ENCODE measurements around the gene NPC2.
A peak's percentile ranks its signal among the peaks of the same experiment; 100 is the strongest.
"Not testable (repeated sequence)": the region's sequence is repeated elsewhere in the genome, so short reads cannot be mapped to it uniquely, and the experiment has no call there.

The NPC2 gene
- total RNA-seq: 11.2 to 12.1 reads per million in 2 donors

- peak in 1 of 5 experiments; percentile 10 for DNase-seq
Measured at GRCh38 chr14:74492776-74493342, at the start of gene NPC2. Gene NPC2, minus strand, starts transcription at chr14:74493305. Its CDS starts 31 bp downstream, at chr14:74493274.

- no peak for DNase-seq
Measured at GRCh38 chr14:74542056-74542685, 49.1 kb upstream of the NPC2 start.

- DNase-seq: no peak
Measured at GRCh38 chr14:74541225-74541624, 48.1 kb upstream of the NPC2 start.

GRCh38 chr14:74539503-74539902 is 46.4 kb upstream of the NPC2 start:
- DNase-seq: no peak

- DNase-seq: no peak
Measured at GRCh38 chr14:74538411-74539391, 45.6 kb upstream of the NPC2 start.

GRCh38 chr14:74536336-74536735 is 43.2 kb upstream of the NPC2 start:
- DNase-seq: not testable (repeated sequence)

- DNase-seq: no peak
Measured at GRCh38 chr14:74535756-74536325, 42.7 kb upstream of the NPC2 start.

GRCh38 chr14:74533576-74533975 is 40.5 kb upstream of the NPC2 start:
- DNase-seq: no peak

- DNase-seq: no peak
Measured at GRCh38 chr14:74532246-74532645, 39.1 kb upstream of the NPC2 start.

GRCh38 chr14:74531467-74531866 is 38.4 kb upstream of the NPC2 start:
- no peak for DNase-seq

- no peak for DNase-seq
Measured at GRCh38 chr14:74531006-74531405, 37.9 kb upstream of the NPC2 start.

- no peak for DNase-seq
Measured at GRCh38 chr14:74528886-74529285, 35.8 kb upstream of the NPC2 start.

- DNase-seq: no peak
Measured at GRCh38 chr14:74528406-74528805, 35.3 kb upstream of the NPC2 start.

GRCh38 chr14:74527736-74528280 is 34.7 kb upstream of the NPC2 start:
- DNase-seq: no peak

GRCh38 chr14:74526854-74527585 is 33.9 kb upstream of the NPC2 start:
- DNase-seq: no peak

- DNase-seq: no peak
Measured at GRCh38 chr14:74525361-74525851, 32.3 kb upstream of the NPC2 start.

- no peak for DNase-seq
Measured at GRCh38 chr14:74524812-74525135, 31.7 kb upstream of the NPC2 start.

- DNase-seq: no peak
Measured at GRCh38 chr14:74524076-74524811, 31.1 kb upstream of the NPC2 start.

- DNase-seq: no peak
Measured at GRCh38 chr14:74522740-74523139, 29.6 kb upstream of the NPC2 start.

- no peak for DNase-seq
Measured at GRCh38 chr14:74521756-74522155, 28.7 kb upstream of the NPC2 start.

GRCh38 chr14:74519316-74520074 is 26.4 kb upstream of the NPC2 start:
- DNase-seq: no peak
